Smooth muscle cell (in vitro differentiated cells): Measurements from ENCODE around the gene CDPF1. TPM values are rescaled to one million over a fixed set of nuclear protein-coding genes. Genes with fewer than 3 reads are reported as not detected.
"Not testable (repeated sequence)": the region's sequence is repeated elsewhere in the genome, so short reads cannot be mapped to it uniquely, and the experiment has no call there.

ENCODE experiments used
- DNase-seq: peaks from one replicate; lab custom pipeline; 2025; ENCODE audit not compliant: unreplicated experiment; lab: John Stamatoyannopoulos, UW
- H2AFZ ChIP-seq: fragments of 200-600 bp; sonication (generic); 2 replicates; pipeline ENCODE4 v1.6.0; 2016; ENCODE audit warnings: antibody characterized with exemption, low read depth, mild to moderate bottlenecking
- H3F3A ChIP-seq: fragments of 200-600 bp; sonication (generic); 2 replicates; pipeline ENCODE4 v1.6.0; 2017; ENCODE audit warnings: antibody characterized with exemption, low read depth
- H3K27ac ChIP-seq: fragments of 200-600 bp; sonication (generic); 2 replicates; pipeline ENCODE4 v1.5.1; 2016; ENCODE audit warnings: low read depth, mild to moderate bottlenecking
- H3K27me3 ChIP-seq: fragments of 200-600 bp; sonication (generic); 2 replicates; pipeline ENCODE4 v1.6.1; 2016; ENCODE audit warnings: low read depth, mild to moderate bottlenecking
- H3K36me3 ChIP-seq: fragments of 200-600 bp; sonication (generic); 2 replicates; pipeline ENCODE4 v1.5.1; 2016; ENCODE audit warnings: low read depth
- H3K4me1 ChIP-seq: fragments of 200-600 bp; sonication (generic); 2 replicates; pipeline ENCODE4 v1.5.1; 2016; ENCODE audit warnings: low read depth
- H3K4me2 ChIP-seq: fragments of 200-600 bp; sonication (generic); 2 replicates; pipeline ENCODE4 v1.6.0; 2016; ENCODE audit warnings: mild to moderate bottlenecking
- H3K4me3 ChIP-seq: fragments of 200-600 bp; sonication (generic); 2 replicates; pipeline ENCODE4 v1.5.1; 2016; ENCODE audit warnings: mild to moderate bottlenecking
- H3K79me2 ChIP-seq: fragments of 200-600 bp; sonication (generic); 2 replicates; pipeline ENCODE4 v1.6.0; 2016; ENCODE audit warnings: low read depth, mild to moderate bottlenecking
- H3K9ac ChIP-seq: fragments of 200-600 bp; sonication (generic); 2 replicates; pipeline ENCODE4 v1.6.0; 2016; ENCODE audit warnings: low read depth
- H3K9me3 ChIP-seq: fragments of 200-600 bp; sonication (generic); replicated peaks from 2 replicates; pipeline ENCODE4 v1.5.1; 2016; ENCODE audit warnings: low read depth
- H4K20me1 ChIP-seq: fragments of 200-600 bp; sonication (generic); 2 replicates; pipeline ENCODE4 v1.6.0; 2016; ENCODE audit warnings: low read depth
- WGBS: methylation state at CpG from one replicate; pipeline ENCODE4 v1.1.7; 2016; ENCODE audit warnings: low lambda C conversion rate; 5-methylcytosine and 5-hydroxymethylcytosine counted together
- polyA plus RNA-seq: library from polyadenylated mRNA; unstranded; fragments of >200 nt; fragmentation: Nextera tagmentation; extraction: Ambion mirVana; gene quantifications from 2 replicates; pipeline ENCODE4 v1.2.1, GENCODE V29; 2016
- total RNA-seq: library from RNA; depleted of rRNA; stranded (reverse); fragments of >200 nt; gene quantifications from 2 replicates; pipeline ENCODE4 v1.2.3, GENCODE V29; 2014
- TF ChIP-seq, protein P1 (sequence below): fragments of 200-600 bp; sonication (generic); IDR thresholded peaks from 2 replicates; pipeline ENCODE4 v1.5.1; 2017; ENCODE audit warnings: borderline replicate concordance, mild to moderate bottlenecking, antibody characterized with exemption; ENCODE audit not compliant: insufficient read depth, poor library complexity, severe bottlenecking

Gene CDPF1
- total and polyA plus RNA-seq, 2 experiments from 2014 or later = 9.6 to 11.6 TPM

GRCh38 chr22:46267431-46268279, 17.6 kb upstream of the CDPF1 start, which contains the start of gene TTC38:
Gene TTC38 (plus strand): TSS chr22:46268008. CDS start chr22:46268040, 32 bp downstream.
- Histone ChIP-seq H3K9me3 (no peaks in the 10 kb centered on the region), H2AFZ (peak within 1 kb of the TSS; percentile 87), H3K27me3 (peaks cover 8% of the 10 kb centered on the region), H3K4me1 (peaks cover 3% of the 10 kb centered on the region), H3K4me2 (peak within 1 kb of the TSS; percentile 84), H3K36me3 (no peaks in the 10 kb centered on the region), H3K79me2 (no peaks in the 10 kb centered on the region), H3K27ac (no peak within 1 kb of the TSS), H3K9ac (peak within 1 kb of the TSS; percentile 56), H4K20me1 (no peaks in the 10 kb centered on the region), H3F3A (no peaks in the 10 kb centered on the region), H3K4me3 (peak within 1 kb of the TSS; percentile 70)
- peak; percentile 65 for DNase-seq
- TF ChIP-seq, protein P1, sequence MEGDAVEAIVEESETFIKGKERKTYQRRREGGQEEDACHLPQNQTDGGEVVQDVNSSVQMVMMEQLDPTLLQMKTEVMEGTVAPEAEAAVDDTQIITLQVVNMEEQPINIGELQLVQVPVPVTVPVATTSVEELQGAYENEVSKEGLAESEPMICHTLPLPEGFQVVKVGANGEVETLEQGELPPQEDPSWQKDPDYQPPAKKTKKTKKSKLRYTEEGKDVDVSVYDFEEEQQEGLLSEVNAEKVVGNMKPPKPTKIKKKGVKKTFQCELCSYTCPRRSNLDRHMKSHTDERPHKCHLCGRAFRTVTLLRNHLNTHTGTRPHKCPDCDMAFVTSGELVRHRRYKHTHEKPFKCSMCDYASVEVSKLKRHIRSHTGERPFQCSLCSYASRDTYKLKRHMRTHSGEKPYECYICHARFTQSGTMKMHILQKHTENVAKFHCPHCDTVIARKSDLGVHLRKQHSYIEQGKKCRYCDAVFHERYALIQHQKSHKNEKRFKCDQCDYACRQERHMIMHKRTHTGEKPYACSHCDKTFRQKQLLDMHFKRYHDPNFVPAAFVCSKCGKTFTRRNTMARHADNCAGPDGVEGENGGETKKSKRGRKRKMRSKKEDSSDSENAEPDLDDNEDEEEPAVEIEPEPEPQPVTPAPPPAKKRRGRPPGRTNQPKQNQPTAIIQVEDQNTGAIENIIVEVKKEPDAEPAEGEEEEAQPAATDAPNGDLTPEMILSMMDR = no peak
- 3% methylated on average over 61 of the region's 74 CpGs for WGBS

GRCh38 chr22:46265627-46266026, 15.5 kb upstream of the CDPF1 start:
- 94% methylated on average over 4 of the region's 4 CpGs for WGBS
- H3K9ac ChIP-seq, H3K79me2 ChIP-seq, H3K4me1 ChIP-seq, H4K20me1 ChIP-seq, H3K4me2 ChIP-seq, DNase-seq, H3K36me3 ChIP-seq, H2AFZ ChIP-seq, H3K27ac ChIP-seq, H3K9me3 ChIP-seq, H3K4me3 ChIP-seq, H3F3A ChIP-seq: not testable (repeated sequence)
- H3K27me3 ChIP-seq = peaks cover 27% of the 10 kb centered on the region

DNA sequence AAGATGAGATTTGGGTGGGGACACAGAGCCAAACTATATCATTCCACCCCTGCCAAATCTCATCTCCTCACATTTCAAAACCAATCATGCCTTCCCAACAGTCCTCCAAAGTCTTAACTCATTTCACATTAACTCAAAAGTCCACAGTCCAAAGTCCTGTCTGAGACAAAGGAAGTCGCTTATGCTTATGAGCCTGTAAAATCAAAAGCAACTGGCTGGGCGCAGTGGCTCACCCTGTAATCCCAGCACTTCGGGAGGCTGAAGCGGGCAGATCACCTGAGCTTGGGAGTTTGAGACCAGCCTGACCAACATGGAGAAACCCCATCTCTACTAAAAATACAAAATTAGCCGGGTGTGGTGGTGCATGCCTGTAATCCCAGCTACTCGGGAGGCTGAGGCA, 14.4 kb upstream of the CDPF1 start:
- not testable (repeated sequence) for H3K9ac ChIP-seq, H3K4me3 ChIP-seq, H3K4me1 ChIP-seq, H3K79me2 ChIP-seq, H4K20me1 ChIP-seq, H3K4me2 ChIP-seq, DNase-seq, H3K36me3 ChIP-seq, H2AFZ ChIP-seq, H3K27ac ChIP-seq, H3F3A ChIP-seq, H3K9me3 ChIP-seq
- peaks cover 36% of the 10 kb centered on the region for H3K27me3 ChIP-seq
- 95% methylated on average over 6 of the region's 6 CpGs for WGBS

GRCh38 chr22:46263216-46263590, 13.1 kb upstream of the CDPF1 start, which contains the start of gene PKDREJ:
Gene PKDREJ (minus strand): TSS chr22:46263343. CDS start chr22:46263322, 21 bp downstream.
- TF ChIP-seq, protein P1 = no peak
- H3K9me3 ChIP-seq = no peaks in the 10 kb centered on the region
- WGBS = 41% methylated on average over 26 of the region's 30 CpGs
- H3K27me3 ChIP-seq = peaks cover 36% of the 10 kb centered on the region
- H3F3A ChIP-seq = no peaks in the 10 kb centered on the region
- peaks cover under 1% of the 10 kb centered on the region for H3K4me1 ChIP-seq
- H2AFZ ChIP-seq = no peak within 1 kb of the TSS
- DNase-seq = no peak
- peak within 1 kb of the TSS; percentile 47 for H3K4me2 ChIP-seq
- H3K4me3 ChIP-seq = no peak within 1 kb of the TSS
- H3K36me3 ChIP-seq = no peaks in the 10 kb centered on the region
- H4K20me1 ChIP-seq = no peaks in the 10 kb centered on the region
- no peaks in the 10 kb centered on the region for H3K79me2 ChIP-seq
- H3K27ac ChIP-seq = no peak within 1 kb of the TSS
- no peak within 1 kb of the TSS for H3K9ac ChIP-seq
